HG03108 (cell line): ENCODE data around the gene PPP1R12B.
"Not testable (repeated sequence)": the region's sequence is repeated elsewhere in the genome, so short reads cannot be mapped to it uniquely, and the experiment has no call there.

Experiments used
- ATAC-seq: cut with Tn5 transposase; IDR thresholded peaks from one replicate; pipeline ENCODE4 v1.9.1; 2021; ENCODE audit warnings: moderate library complexity; ENCODE audit not compliant: unreplicated experiment

PPP1R12B gene

GRCh38 chr1:202625416-202626360, 277.2 kb downstream of the PPP1R12B start:
- peak; percentile 45 for ATAC-seq

- not testable (repeated sequence) for ATAC-seq
Observed at GRCh38 chr1:202627036-202627435, 278.5 kb downstream of the PPP1R12B start.

- ATAC-seq, result no peak
Observed at GRCh38 chr1:202627841-202628565, 279.5 kb downstream of the PPP1R12B start.

- no peak for ATAC-seq
Observed at GRCh38 chr1:202628646-202629215, 280.2 kb downstream of the PPP1R12B start.

- peak; percentile 75 for ATAC-seq
Observed at GRCh38 chr1:202629257-202629811, 280.8 kb downstream of the PPP1R12B start.

- not testable (repeated sequence) for ATAC-seq
Observed at GRCh38 chr1:202630096-202630495, 281.6 kb downstream of the PPP1R12B start.

- no peak for ATAC-seq
Observed at GRCh38 chr1:202630541-202630940, 282.0 kb downstream of the PPP1R12B start.

- no peak for ATAC-seq
Observed at GRCh38 chr1:202631076-202631923, 282.8 kb downstream of the PPP1R12B start.

- ATAC-seq, result no peak
Observed at GRCh38 chr1:202632241-202632640, 283.7 kb downstream of the PPP1R12B start.

- not testable (repeated sequence) for ATAC-seq
Observed at GRCh38 chr1:202636171-202636570, 287.7 kb downstream of the PPP1R12B start.

GRCh38 chr1:202637321-202638018, 289.0 kb downstream of the PPP1R12B start:
- ATAC-seq, result not testable (repeated sequence)

GRCh38 chr1:202638019-202638700, 289.7 kb downstream of the PPP1R12B start:
- no peak for ATAC-seq

GRCh38 chr1:202638701-202639305, 290.3 kb downstream of the PPP1R12B start:
- ATAC-seq, result not testable (repeated sequence)

- no peak for ATAC-seq
Observed at GRCh38 chr1:202639500-202639899, 291.0 kb downstream of the PPP1R12B start.

GRCh38 chr1:202642212-202642611, 293.7 kb downstream of the PPP1R12B start:
- ATAC-seq, result no peak
